ENCODE measurements around the gene ATP2C2. TPM values are rescaled to one million over a fixed set of nuclear protein-coding genes. Genes with fewer than 3 reads are reported as not detected.
A peak's percentile ranks its signal among the peaks of the same experiment; 100 is the strongest.

ATP2C2 gene
- total RNA-seq, 1 donor from 2014 or later: 12.2 TPM

DNA sequence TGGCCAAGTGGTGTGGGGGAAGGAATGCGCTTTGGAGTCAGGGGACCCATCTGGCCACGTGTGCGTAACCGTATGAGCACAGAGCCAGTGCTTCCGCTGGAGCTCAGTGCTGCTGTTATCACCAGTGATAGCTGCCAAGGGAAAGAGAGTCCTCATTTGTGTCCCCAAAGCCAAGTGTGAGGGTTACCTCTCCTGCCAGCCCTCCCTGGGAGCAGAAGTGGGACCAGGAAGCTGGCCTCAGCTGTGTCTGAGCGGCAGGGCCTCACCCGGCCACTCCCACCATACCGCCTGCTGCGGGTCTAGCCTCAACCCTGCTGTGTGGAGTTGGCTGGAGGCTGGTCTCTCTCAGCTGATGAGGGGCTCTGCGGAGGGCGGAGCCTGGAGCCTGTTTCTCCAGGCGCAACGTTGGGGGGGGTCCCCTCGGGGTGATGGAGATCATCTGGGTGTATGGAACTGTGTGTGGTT is 91.6 kb downstream of the ATP2C2 start:
- H3K36me3 Mint-ChIP-seq: peaks cover 11% of the 10 kb centered on the region
- peak; percentile 57 for DNase-seq (ENCODE audit: extremely low spot score, unreplicated experiment)
- H3K27ac Mint-ChIP-seq: no peak overlapping the region
- H3K9me3 Mint-ChIP-seq: no peaks in the 10 kb centered on the region
- H3K27me3 Mint-ChIP-seq: no peaks in the 10 kb centered on the region
- TF ChIP-seq, protein P1, sequence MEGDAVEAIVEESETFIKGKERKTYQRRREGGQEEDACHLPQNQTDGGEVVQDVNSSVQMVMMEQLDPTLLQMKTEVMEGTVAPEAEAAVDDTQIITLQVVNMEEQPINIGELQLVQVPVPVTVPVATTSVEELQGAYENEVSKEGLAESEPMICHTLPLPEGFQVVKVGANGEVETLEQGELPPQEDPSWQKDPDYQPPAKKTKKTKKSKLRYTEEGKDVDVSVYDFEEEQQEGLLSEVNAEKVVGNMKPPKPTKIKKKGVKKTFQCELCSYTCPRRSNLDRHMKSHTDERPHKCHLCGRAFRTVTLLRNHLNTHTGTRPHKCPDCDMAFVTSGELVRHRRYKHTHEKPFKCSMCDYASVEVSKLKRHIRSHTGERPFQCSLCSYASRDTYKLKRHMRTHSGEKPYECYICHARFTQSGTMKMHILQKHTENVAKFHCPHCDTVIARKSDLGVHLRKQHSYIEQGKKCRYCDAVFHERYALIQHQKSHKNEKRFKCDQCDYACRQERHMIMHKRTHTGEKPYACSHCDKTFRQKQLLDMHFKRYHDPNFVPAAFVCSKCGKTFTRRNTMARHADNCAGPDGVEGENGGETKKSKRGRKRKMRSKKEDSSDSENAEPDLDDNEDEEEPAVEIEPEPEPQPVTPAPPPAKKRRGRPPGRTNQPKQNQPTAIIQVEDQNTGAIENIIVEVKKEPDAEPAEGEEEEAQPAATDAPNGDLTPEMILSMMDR (conservative IDR thresholded peaks at IDR 0.05): no peak
- H3K4me1 Mint-ChIP-seq (ENCODE audit: unreplicated experiment): peaks cover 9% of the 10 kb centered on the region
- H3K4me3 Mint-ChIP-seq: no peak overlapping the region

DNA sequence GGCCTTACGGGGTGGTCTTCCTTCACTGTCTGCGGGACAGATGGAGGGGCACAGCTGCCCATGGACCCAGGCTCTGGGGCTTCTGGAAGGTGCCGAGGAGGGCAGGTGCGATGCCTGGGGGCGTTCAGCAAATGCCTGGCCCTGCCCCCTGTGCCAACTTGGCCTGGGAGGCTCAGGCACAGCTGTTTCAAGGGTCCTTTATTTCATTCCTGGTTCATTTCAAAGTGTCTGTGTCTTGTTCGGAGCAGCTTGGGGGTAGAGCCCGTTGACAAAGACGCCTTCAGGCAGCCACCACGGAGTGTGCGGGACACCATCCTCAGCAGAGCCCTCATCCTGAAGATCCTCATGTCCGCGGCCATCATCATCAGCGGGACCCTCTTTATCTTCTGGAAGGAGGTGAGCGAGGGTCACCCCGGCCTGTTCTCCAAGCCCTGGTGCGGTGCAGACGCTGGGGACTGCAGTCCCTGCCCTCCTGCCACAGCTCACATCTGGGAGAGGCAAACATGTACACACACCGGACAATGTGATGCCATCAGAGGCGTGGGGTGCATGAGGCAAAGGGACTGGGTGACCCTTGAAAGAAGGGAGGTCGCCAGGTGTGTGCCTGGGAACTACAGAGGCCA is 92.2 kb downstream of the ATP2C2 start:
- Mint-ChIP-seq H3K4me3 (no peak overlapping the region), H3K4me1 (ENCODE audit: unreplicated experiment) (peaks cover 9% of the 10 kb centered on the region), H3K36me3 (peaks cover 12% of the 10 kb centered on the region), H3K27me3 (no peaks in the 10 kb centered on the region), H3K27ac (no peak overlapping the region), H3K9me3 (no peaks in the 10 kb centered on the region)
- DNase-seq (ENCODE audit: extremely low spot score, unreplicated experiment): peak; percentile 65
- TF ChIP-seq, protein P1 (conservative IDR thresholded peaks at IDR 0.05): no peak

DNA sequence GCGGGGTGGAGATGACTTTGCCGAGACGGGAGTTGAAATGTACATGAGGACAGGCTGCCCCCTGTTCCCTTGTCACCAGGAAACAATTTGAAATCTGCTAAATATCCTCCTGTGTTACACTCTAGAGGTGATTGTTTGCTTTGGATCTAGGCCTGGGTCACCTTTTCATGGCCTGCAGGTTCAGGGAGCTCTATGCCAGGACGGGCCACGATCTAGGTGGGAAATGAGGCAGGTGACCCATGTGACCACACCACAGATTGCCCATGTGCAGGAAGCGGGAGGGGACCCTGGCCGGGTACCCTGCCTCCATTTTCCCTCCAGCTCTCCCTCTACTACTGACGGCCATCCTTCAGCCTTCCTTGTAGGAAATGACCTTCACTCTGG is 92.7 kb downstream of the ATP2C2 start:
- no peak overlapping the region for H3K4me3 Mint-ChIP-seq
- peaks cover 16% of the 10 kb centered on the region for H3K36me3 Mint-ChIP-seq
- H3K27ac Mint-ChIP-seq: no peak overlapping the region
- peaks cover 9% of the 10 kb centered on the region for H3K4me1 Mint-ChIP-seq (ENCODE audit: unreplicated experiment)
- H3K9me3 Mint-ChIP-seq: no peaks in the 10 kb centered on the region
- no peak for DNase-seq (ENCODE audit: extremely low spot score, unreplicated experiment)
- TF ChIP-seq, protein P1 (conservative IDR thresholded peaks at IDR 0.05): no peak
- no peaks in the 10 kb centered on the region for H3K27me3 Mint-ChIP-seq

DNA sequence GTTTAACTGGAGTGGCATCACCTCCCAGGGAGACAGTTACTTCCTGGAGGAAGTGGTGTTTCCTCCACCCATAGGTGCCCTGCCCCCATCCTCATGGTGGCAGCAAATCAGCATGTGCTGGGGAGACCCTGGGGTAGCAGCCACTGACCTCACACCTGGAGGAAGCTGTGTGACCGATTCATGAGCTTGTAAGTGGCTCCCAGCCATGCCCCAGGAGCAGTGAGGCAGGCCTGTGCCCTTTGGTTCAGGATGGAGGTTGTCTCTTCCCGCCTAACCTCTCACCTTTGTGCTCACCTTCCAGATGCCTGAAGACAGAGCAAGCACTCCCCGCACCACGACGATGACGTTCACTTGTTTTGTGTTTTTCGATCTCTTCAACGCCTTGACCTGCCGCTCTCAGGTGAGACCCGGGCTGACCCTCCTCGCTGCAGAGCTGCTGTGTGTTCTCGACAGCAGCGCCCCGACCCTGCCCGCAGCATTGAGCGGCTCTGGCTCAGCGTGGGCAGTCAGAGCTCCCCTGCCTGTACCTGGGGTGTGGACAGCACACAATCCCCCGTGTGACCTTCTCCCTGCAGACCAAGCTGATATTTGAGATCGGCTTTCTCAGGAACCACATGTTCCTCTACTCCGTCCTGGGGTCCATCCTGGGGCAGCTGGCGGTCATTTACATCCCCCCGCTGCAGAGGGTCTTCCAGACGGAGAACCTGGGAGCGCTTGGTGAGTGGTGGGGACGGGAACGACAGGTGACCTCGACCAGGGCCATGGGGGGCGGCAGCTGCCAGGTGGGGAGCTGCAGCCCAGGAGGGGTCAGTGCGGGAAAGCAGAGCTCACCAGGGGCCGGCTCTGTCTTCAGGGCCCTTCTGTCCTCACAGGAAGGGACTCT is 93.3 kb downstream of the ATP2C2 start:
- DNase-seq (ENCODE audit: extremely low spot score, unreplicated experiment): peak; percentile 64
- Mint-ChIP-seq H3K9me3 (no peaks in the 10 kb centered on the region), H3K4me3 (no peak overlapping the region), H3K27ac (no peak overlapping the region), H3K36me3 (peaks cover 23% of the 10 kb centered on the region), H3K27me3 (no peaks in the 10 kb centered on the region), H3K4me1 (ENCODE audit: unreplicated experiment) (peaks cover 9% of the 10 kb centered on the region)
- TF ChIP-seq, protein P1 (conservative IDR thresholded peaks at IDR 0.05): no peak

DNA sequence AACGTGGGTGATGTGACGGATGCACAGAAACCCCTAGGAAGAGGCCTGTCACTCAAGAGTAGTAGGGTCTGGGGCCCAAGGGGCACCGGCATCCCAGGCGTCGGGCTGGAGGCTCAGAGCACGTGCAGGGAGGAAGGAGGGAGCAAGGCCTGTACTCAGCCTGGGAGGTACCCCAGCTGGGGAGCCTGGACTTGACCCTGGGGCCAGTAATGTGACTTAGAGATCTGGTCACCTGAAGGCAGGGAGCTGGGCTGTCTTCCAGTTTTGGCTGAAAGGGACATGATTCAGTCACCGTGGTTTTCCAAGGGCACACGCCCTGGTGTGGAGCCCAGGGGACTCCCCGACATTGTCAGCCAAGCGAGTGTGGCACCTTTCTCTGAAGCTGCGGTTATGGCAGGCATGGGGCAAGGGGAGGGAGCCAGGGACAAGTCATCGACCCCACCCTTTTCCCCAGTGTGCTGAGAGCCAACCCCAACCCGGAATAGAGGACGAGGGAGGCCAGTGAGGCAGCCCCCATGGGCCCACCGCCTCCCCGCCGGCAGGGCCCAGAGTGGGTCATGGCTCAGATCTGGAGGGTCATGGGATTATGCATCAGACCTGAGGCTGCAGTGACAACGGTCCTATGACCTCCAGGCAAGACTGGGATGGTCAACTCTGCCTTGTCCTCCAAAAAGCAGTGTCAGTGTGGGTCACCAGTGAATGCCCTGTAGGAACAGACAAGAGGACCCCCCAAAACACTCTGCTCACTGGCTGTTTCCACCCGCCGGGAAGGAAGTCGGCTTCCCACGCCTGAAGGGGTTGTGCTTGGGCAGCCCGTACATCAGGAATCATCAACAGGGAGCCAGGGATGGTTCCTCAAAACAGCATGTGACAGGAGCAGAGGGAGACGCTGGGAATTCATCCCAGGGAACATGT is 94.2 kb downstream of the ATP2C2 start:
- no peak overlapping the region for H3K4me3 Mint-ChIP-seq
- peaks cover 9% of the 10 kb centered on the region for H3K4me1 Mint-ChIP-seq (ENCODE audit: unreplicated experiment)
- H3K27me3 Mint-ChIP-seq: no peaks in the 10 kb centered on the region
- no peak overlapping the region for H3K27ac Mint-ChIP-seq
- peaks cover 30% of the 10 kb centered on the region for H3K36me3 Mint-ChIP-seq
- DNase-seq (ENCODE audit: extremely low spot score, unreplicated experiment): peak; percentile 55
- TF ChIP-seq, protein P1 (conservative IDR thresholded peaks at IDR 0.05): no peak
- H3K9me3 Mint-ChIP-seq: no peaks in the 10 kb centered on the region
